ENCODE data around the gene CEP85L.

GRCh38 chr6:118606858-118607257, 44.5 kb downstream of the CEP85L start:
- no peak for TF ChIP-seq MYC (IDR thresholded peaks at IDR 0.05; ENCODE audit: insufficient read depth, insufficient read length, insufficient replicate concordance, low read length, severe bottlenecking)
- TF ChIP-seq TCF12 (IDR thresholded peaks at IDR 0.05; ENCODE audit: low read depth, low read length) = no peak
- TF ChIP-seq RCOR1 (conservative IDR thresholded peaks at IDR 0.05; ENCODE audit: low read depth, low read length) = no peak
- TF ChIP-seq CTCF (IDR thresholded peaks at IDR 0.05 in 2 of 3, conservative IDR thresholded peaks at IDR 0.05 in 1 of 3; ENCODE audit: control insufficient read depth in 2 of 3, extremely low read depth in 1 of 3, insufficient read depth in 1 of 3, low read depth in 3 of 3, low read length in 3 of 3) = no peak
- TF ChIP-seq PAX5 (IDR thresholded peaks at IDR 0.05; ENCODE audit: borderline replicate concordance, low read depth, low read length) = no peak
- TF ChIP-seq GABPA (IDR thresholded peaks at IDR 0.05; ENCODE audit: low read depth) = no peak

Measured in GM12878 (cell line).